ENCODE results near the gene DIP2B. TPM values are rescaled to one million over a fixed set of nuclear protein-coding genes. Genes with fewer than 3 reads are reported as not detected.

Gene DIP2B
- total and polyA plus RNA-seq, 2 of the 13 experiments (the other 11 are each of a cell fraction or from before 2014, with no cell fraction given), result 32.1 to 35.8 TPM

- TF ChIP-seq DPF2 (CRISPR knock-in tag; IDR thresholded peaks at IDR 0.05; ENCODE audit: borderline replicate concordance, low read depth) (no peak), TCF7 (IDR thresholded peaks at IDR 0.05; ENCODE audit: low read depth) (no peak), ZNF33A (CRISPR knock-in tag; IDR thresholded peaks at IDR 0.05; ENCODE audit: borderline replicate concordance) (no peak), ZNF737 (CRISPR knock-in tag; IDR thresholded peaks at IDR 0.05; ENCODE audit: borderline replicate concordance) (no peak), TBX2 (CRISPR knock-in tag; IDR thresholded peaks at IDR 0.05; ENCODE audit: borderline replicate concordance) (peak; percentile 34; the same call in 1 of the 2 replicates), KDM5A (IDR thresholded peaks at IDR 0.05; ENCODE audit: borderline replicate concordance, low read length) (no peak), ARNT (IDR thresholded peaks at IDR 0.05) (no peak), ERF (CRISPR knock-in tag; IDR thresholded peaks at IDR 0.05) (no peak), SAP130 (CRISPR knock-in tag; IDR thresholded peaks at IDR 0.05; ENCODE audit: low read depth) (0 out of 2 replicates have a peak, but pooled peaks have one; percentile 27), MAFF (IDR thresholded peaks at IDR 0.05; ENCODE audit: low read depth, low read length) (no peak), ZNF142 (CRISPR knock-in tag; IDR thresholded peaks at IDR 0.05) (no peak), ZNF879 (CRISPR knock-in tag; IDR thresholded peaks at IDR 0.05) (no peak), TEAD3 (CRISPR knock-in tag; optimal IDR thresholded peaks at IDR 0.05; ENCODE audit: borderline replicate concordance) (peak; percentile 41), SOX13 (IDR thresholded peaks at IDR 0.05) (no peak), SOX13 (CRISPR knock-in tag; conservative IDR thresholded peaks at IDR 0.05 in 1 of 2, IDR thresholded peaks at IDR 0.05 in 1 of 2) (peak in 1 of 2 experiments; percentile 82; a peak in 2 of 4 replicates)
- TF ChIP-seq, protein P1, sequence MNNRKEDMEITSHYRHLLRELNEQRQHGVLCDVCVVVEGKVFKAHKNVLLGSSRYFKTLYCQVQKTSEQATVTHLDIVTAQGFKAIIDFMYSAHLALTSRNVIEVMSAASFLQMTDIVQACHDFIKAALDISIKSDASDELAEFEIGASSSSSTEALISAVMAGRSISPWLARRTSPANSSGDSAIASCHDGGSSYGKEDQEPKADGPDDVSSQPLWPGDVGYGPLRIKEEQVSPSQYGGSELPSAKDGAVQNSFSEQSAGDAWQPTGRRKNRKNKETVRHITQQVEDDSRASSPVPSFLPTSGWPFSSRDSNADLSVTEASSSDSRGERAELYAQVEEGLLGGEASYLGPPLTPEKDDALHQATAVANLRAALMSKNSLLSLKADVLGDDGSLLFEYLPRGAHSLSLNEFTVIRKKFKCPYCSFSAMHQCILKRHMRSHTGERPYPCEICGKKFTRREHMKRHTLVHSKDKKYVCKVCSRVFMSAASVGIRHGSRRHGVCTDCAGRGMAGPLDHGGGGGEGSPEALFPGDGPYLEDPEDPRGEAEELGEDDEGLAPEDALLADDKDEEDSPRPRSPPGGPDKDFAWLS (CRISPR knock-in tag; IDR thresholded peaks at IDR 0.05; ENCODE audit: borderline replicate concordance), result no peak
- TF ChIP-seq, protein P2, sequence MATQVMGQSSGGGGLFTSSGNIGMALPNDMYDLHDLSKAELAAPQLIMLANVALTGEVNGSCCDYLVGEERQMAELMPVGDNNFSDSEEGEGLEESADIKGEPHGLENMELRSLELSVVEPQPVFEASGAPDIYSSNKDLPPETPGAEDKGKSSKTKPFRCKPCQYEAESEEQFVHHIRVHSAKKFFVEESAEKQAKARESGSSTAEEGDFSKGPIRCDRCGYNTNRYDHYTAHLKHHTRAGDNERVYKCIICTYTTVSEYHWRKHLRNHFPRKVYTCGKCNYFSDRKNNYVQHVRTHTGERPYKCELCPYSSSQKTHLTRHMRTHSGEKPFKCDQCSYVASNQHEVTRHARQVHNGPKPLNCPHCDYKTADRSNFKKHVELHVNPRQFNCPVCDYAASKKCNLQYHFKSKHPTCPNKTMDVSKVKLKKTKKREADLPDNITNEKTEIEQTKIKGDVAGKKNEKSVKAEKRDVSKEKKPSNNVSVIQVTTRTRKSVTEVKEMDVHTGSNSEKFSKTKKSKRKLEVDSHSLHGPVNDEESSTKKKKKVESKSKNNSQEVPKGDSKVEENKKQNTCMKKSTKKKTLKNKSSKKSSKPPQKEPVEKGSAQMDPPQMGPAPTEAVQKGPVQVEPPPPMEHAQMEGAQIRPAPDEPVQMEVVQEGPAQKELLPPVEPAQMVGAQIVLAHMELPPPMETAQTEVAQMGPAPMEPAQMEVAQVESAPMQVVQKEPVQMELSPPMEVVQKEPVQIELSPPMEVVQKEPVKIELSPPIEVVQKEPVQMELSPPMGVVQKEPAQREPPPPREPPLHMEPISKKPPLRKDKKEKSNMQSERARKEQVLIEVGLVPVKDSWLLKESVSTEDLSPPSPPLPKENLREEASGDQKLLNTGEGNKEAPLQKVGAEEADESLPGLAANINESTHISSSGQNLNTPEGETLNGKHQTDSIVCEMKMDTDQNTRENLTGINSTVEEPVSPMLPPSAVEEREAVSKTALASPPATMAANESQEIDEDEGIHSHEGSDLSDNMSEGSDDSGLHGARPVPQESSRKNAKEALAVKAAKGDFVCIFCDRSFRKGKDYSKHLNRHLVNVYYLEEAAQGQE (IDR thresholded peaks at IDR 0.05; ENCODE audit: borderline replicate concordance in 1 of 2, low read depth in 1 of 2, low read length in 2 of 2), result no peak
- TF ChIP-seq, protein P3, sequence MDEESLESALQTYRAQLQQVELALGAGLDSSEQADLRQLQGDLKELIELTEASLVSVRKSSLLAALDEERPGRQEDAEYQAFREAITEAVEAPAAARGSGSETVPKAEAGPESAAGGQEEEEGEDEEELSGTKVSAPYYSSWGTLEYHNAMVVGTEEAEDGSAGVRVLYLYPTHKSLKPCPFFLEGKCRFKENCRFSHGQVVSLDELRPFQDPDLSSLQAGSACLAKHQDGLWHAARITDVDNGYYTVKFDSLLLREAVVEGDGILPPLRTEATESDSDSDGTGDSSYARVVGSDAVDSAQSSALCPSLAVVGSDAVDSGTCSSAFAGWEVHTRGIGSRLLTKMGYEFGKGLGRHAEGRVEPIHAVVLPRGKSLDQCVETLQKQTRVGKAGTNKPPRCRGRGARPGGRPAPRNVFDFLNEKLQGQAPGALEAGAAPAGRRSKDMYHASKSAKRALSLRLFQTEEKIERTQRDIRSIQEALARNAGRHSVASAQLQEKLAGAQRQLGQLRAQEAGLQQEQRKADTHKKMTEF (CRISPR knock-in tag; IDR thresholded peaks at IDR 0.05), result no peak
Observed at GRCh38 chr12:50690925-50691324, 186.1 kb downstream of the DIP2B start (continued).
